Measurements from ENCODE around the gene SMYD4. TPM values are rescaled to one million over a fixed set of nuclear protein-coding genes. Genes with fewer than 3 reads are reported as not detected.

SMYD4 gene
- total and polyA plus RNA-seq, 9 of the 15 experiments (the other 6 are each of a cell fraction or from before 2014, with no cell fraction given), result 1.3 to 10.2 (median 6.7) TPM

DNA sequence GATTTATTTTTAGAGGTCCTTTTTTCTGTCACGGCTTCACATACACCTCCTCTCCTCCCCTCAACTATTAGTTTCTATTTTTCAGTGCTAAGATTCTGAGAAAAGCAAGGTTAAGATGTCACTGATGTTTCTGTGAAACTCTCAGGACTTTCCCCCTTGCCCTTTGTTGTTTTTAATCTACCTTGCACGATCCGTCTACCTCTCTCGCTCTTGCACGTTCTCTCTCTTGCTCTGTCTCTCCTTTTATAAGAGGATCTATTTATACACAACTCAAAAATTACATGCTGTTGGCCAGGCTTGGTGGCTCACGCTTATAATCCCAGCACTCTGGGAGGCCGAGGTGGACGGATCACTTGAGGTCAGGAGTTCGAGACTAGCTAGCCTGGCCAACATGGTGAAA lies 43.7 kb upstream of the SMYD4 start:
- BruUV-seq (replicated peaks), result no TSS peak
- in situ Hi-C loops (cut with MboI), result no loop called here
- H2AFZ ChIP-seq (ENCODE audit: low read depth, low read length), result no peak overlapping the region
- no peaks in the 10 kb centered on the region for H3K79me2 ChIP-seq (ENCODE audit: control insufficient read depth, insufficient read depth, low read length)
- H3K27ac ChIP-seq (ENCODE audit: extremely low read depth, low read depth, low read length), result no peak overlapping the region
- H3K4me3 ChIP-seq, result no peak overlapping the region
- no peaks in the 10 kb centered on the region for H3K27me3 ChIP-seq (ENCODE audit: control insufficient read depth in 2 of 2, insufficient read depth in 2 of 2, low read length in 2 of 2)
- H3K9ac ChIP-seq (ENCODE audit: insufficient read depth in 1 of 2, low read depth in 2 of 2, low read length in 2 of 2), result no peak overlapping the region
- ATAC-seq (no peak), DNase-seq (ENCODE audit: extremely low read depth in 1 of 4, low spot score in 3 of 4) (no peak), FAIRE-seq (no peak)
- CTCF ChIA-PET (ENCODE audit: low intra/inter-chr PET ratio), result no interaction called here
- no peak overlapping the region for H3K4me2 ChIP-seq (ENCODE audit: insufficient read depth, low read length)
- intact Hi-C loops (cut with micrococcal nuclease), result no loop called here
- TF ChIP-seq, protein P1, sequence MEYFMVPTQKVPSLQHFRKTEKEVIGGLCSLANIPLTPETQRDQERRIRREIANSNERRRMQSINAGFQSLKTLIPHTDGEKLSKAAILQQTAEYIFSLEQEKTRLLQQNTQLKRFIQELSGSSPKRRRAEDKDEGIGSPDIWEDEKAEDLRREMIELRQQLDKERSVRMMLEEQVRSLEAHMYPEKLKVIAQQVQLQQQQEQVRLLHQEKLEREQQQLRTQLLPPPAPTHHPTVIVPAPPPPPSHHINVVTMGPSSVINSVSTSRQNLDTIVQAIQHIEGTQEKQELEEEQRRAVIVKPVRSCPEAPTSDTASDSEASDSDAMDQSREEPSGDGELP (CRISPR knock-in tag; IDR thresholded peaks at IDR 0.05; ENCODE audit: borderline replicate concordance), result no peak
- 93% methylated on average over 8 of the region's 9 CpGs for WGBS (ENCODE audit: insufficient coverage, low coverage, missing lambda C conversion rate)
- H3K9me3 ChIP-seq (replicated peaks; ENCODE audit: control insufficient read depth, insufficient read depth, low read depth, low read length), result no peaks in the 10 kb centered on the region
- H3K9me1 ChIP-seq (ENCODE audit: control insufficient read depth, insufficient read depth, low read length), result peaks cover 3% of the 10 kb centered on the region
- POLR2A ChIA-PET, result no interaction called here
- no peaks in the 10 kb centered on the region; the same call in 1 of the 2 replicates for H4K20me1 ChIP-seq (replicated peaks; ENCODE audit: control insufficient read depth, insufficient read depth, low read length)
- no peaks in the 10 kb centered on the region for H3K4me1 ChIP-seq (replicated peaks in 1 of 2; ENCODE audit: control insufficient read depth in 2 of 2, insufficient read depth in 2 of 2, low read length in 2 of 2)
- H3K36me3 ChIP-seq (ENCODE audit: control insufficient read depth, insufficient read depth, low read length), result peaks cover 74% of the 10 kb centered on the region; the same call in 2 of the 3 replicates

DNA sequence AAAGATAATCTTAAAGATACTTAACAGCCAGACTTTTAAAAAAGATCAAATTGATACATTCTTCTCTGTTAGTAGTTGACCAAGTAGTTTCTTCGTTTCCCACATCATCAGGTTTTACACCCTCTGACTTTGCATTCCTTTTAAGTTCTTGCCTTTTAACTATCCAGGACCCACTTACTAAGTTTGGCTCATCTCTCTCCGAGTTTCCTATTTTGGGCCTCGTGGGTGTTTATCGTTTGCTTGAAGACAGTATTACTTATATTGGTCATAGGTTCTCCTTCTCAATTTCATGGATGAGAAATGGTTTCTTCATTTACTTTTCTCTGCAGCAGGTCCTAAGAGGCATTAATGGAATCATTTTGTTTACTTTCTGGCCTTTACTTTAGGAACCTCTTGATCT lies 43.3 kb upstream of the SMYD4 start:
- Histone ChIP-seq H2AFZ (ENCODE audit: low read depth, low read length) (no peak overlapping the region), H3K9me3 (replicated peaks; ENCODE audit: control insufficient read depth, insufficient read depth, low read depth, low read length) (no peaks in the 10 kb centered on the region), H3K9ac (ENCODE audit: insufficient read depth in 1 of 2, low read depth in 2 of 2, low read length in 2 of 2) (no peak overlapping the region), H3K27me3 (ENCODE audit: control insufficient read depth in 2 of 2, insufficient read depth in 2 of 2, low read length in 2 of 2) (no peaks in the 10 kb centered on the region), H3K36me3 (ENCODE audit: control insufficient read depth, insufficient read depth, low read length) (peaks cover 73% of the 10 kb centered on the region; the same call in 2 of the 3 replicates), H3K79me2 (ENCODE audit: control insufficient read depth, insufficient read depth, low read length) (no peaks in the 10 kb centered on the region; the same call in 2 of the 3 replicates), H3K4me3 (no peak overlapping the region), H3K9me1 (ENCODE audit: control insufficient read depth, insufficient read depth, low read length) (peaks cover 3% of the 10 kb centered on the region), H3K27ac (ENCODE audit: extremely low read depth, low read depth, low read length) (no peak overlapping the region), H3K4me1 (replicated peaks in 1 of 2; ENCODE audit: control insufficient read depth in 2 of 2, insufficient read depth in 2 of 2, low read length in 2 of 2) (no peaks in the 10 kb centered on the region), H4K20me1 (replicated peaks; ENCODE audit: control insufficient read depth, insufficient read depth, low read length) (no peaks in the 10 kb centered on the region; the same call in 1 of the 2 replicates), H3K4me2 (ENCODE audit: insufficient read depth, low read length) (no peak overlapping the region)
- intact Hi-C loops (cut with micrococcal nuclease), result no loop called here
- in situ Hi-C loops (cut with MboI), result no loop called here
- BruUV-seq (replicated peaks), result no TSS peak
- ATAC-seq (no peak), FAIRE-seq (no peak), DNase-seq (ENCODE audit: extremely low read depth in 1 of 4, low spot score in 3 of 4) (no peak)
- 85% methylated on average over 4 of the region's 4 CpGs for WGBS (ENCODE audit: insufficient coverage, low coverage, missing lambda C conversion rate)
- ChIA-PET POLR2A (no interaction called here), CTCF (ENCODE audit: low intra/inter-chr PET ratio) (no interaction called here)
- TF ChIP-seq, protein P2, sequence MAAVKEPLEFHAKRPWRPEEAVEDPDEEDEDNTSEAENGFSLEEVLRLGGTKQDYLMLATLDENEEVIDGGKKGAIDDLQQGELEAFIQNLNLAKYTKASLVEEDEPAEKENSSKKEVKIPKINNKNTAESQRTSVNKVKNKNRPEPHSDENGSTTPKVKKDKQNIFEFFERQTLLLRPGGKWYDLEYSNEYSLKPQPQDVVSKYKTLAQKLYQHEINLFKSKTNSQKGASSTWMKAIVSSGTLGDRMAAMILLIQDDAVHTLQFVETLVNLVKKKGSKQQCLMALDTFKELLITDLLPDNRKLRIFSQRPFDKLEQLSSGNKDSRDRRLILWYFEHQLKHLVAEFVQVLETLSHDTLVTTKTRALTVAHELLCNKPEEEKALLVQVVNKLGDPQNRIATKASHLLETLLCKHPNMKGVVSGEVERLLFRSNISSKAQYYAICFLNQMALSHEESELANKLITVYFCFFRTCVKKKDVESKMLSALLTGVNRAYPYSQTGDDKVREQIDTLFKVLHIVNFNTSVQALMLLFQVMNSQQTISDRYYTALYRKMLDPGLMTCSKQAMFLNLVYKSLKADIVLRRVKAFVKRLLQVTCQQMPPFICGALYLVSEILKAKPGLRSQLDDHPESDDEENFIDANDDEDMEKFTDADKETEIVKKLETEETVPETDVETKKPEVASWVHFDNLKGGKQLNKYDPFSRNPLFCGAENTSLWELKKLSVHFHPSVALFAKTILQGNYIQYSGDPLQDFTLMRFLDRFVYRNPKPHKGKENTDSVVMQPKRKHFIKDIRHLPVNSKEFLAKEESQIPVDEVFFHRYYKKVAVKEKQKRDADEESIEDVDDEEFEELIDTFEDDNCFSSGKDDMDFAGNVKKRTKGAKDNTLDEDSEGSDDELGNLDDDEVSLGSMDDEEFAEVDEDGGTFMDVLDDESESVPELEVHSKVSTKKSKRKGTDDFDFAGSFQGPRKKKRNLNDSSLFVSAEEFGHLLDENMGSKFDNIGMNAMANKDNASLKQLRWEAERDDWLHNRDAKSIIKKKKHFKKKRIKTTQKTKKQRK (IDR thresholded peaks at IDR 0.05; ENCODE audit: borderline replicate concordance, low read depth, low read length), result no peak
- TF ChIP-seq KLF1 (tag; IDR thresholded peaks at IDR 0.05), result no peak
- TF ChIP-seq, protein P3, sequence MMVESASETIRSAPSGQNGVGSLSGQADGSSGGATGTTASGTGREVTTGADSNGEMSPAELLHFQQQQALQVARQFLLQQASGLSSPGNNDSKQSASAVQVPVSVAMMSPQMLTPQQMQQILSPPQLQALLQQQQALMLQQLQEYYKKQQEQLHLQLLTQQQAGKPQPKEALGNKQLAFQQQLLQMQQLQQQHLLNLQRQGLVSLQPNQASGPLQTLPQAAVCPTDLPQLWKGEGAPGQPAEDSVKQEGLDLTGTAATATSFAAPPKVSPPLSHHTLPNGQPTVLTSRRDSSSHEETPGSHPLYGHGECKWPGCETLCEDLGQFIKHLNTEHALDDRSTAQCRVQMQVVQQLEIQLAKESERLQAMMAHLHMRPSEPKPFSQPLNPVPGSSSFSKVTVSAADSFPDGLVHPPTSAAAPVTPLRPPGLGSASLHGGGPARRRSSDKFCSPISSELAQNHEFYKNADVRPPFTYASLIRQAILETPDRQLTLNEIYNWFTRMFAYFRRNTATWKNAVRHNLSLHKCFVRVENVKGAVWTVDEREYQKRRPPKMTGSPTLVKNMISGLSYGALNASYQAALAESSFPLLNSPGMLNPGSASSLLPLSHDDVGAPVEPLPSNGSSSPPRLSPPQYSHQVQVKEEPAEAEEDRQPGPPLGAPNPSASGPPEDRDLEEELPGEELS (CRISPR knock-in tag; IDR thresholded peaks at IDR 0.05; ENCODE audit: borderline replicate concordance), result no peak
- no peak for TF ChIP-seq TSC22D4 (tag; IDR thresholded peaks at IDR 0.05)

All from K562 (cell line).